Nephron progenitor cell (in vitro differentiated cells): ENCODE measurements around the gene NTM.

ENCODE experiments used
- DNase-seq: peaks from one replicate; pipeline ENCODE4 v3.0.0; 2021
- H3K27ac Mint-ChIP-seq: 2 replicates; pipeline ENCODE4 v1.8.0; 2021; ENCODE audit warnings: mild to moderate bottlenecking, moderate library complexity, mixed read lengths
- H3K27me3 Mint-ChIP-seq: 2 replicates; pipeline ENCODE4 v1.8.0; 2021; ENCODE audit warnings: mild to moderate bottlenecking, low read depth, mixed read lengths; ENCODE audit not compliant: poor library complexity
- H3K36me3 Mint-ChIP-seq: 2 replicates; pipeline ENCODE4 v1.8.0; 2021; ENCODE audit warnings: low read depth, mixed read lengths
- H3K4me1 Mint-ChIP-seq: 2 replicates; pipeline ENCODE4 v1.8.0; 2021; ENCODE audit warnings: mixed read lengths
- H3K4me3 Mint-ChIP-seq: 2 replicates; pipeline ENCODE4 v1.8.0; 2021; ENCODE audit warnings: mild to moderate bottlenecking, moderate library complexity, mixed read lengths
- H3K9me3 Mint-ChIP-seq: 2 replicates; pipeline ENCODE4 v1.8.0; 2021; ENCODE audit warnings: mild to moderate bottlenecking, moderate library complexity, mixed read lengths
- TF ChIP-seq, protein P1 (sequence below): fragments of 200-600 bp; sonication (generic); IDR thresholded peaks from 2 replicates; pipeline ENCODE4 v1.5.0; 2021; ENCODE audit warnings: antibody characterized with exemption

Gene NTM

GRCh38 chr11:131561501-131561900 lies 191.1 kb downstream of the NTM start:
- Mint-ChIP-seq H3K9me3 (no peaks in the 10 kb centered on the region), H3K4me1 (peaks cover 54% of the 10 kb centered on the region), H3K4me3 (no peak overlapping the region), H3K27ac (peak overlapping the region; percentile 7), H3K27me3 (peaks cover 11% of the 10 kb centered on the region), H3K36me3 (no peaks in the 10 kb centered on the region)
- DNase-seq, result no peak
- TF ChIP-seq, protein P1, sequence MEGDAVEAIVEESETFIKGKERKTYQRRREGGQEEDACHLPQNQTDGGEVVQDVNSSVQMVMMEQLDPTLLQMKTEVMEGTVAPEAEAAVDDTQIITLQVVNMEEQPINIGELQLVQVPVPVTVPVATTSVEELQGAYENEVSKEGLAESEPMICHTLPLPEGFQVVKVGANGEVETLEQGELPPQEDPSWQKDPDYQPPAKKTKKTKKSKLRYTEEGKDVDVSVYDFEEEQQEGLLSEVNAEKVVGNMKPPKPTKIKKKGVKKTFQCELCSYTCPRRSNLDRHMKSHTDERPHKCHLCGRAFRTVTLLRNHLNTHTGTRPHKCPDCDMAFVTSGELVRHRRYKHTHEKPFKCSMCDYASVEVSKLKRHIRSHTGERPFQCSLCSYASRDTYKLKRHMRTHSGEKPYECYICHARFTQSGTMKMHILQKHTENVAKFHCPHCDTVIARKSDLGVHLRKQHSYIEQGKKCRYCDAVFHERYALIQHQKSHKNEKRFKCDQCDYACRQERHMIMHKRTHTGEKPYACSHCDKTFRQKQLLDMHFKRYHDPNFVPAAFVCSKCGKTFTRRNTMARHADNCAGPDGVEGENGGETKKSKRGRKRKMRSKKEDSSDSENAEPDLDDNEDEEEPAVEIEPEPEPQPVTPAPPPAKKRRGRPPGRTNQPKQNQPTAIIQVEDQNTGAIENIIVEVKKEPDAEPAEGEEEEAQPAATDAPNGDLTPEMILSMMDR, result no peak

DNA sequence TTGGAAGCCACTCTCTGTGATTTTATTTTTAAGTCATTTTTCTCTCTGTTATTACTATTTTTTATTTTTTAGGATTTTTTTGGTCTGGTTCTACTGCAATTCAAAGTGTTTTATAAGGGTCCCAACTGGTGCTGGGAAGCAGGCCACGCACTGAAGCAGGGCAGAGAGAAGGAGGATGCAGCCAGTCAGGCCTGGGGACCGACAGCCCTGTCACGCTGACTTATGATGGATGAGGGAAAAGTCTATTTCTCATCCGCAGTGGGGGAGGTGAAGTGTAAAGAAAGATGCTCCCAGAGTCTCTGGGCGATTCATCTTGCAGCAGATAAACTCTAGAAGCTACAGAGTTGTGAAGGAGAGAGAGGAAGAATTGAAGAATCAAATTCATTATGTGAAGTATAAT lies 191.6 kb downstream of the NTM start:
- H3K4me1 Mint-ChIP-seq, result peaks cover 58% of the 10 kb centered on the region
- no peaks in the 10 kb centered on the region for H3K9me3 Mint-ChIP-seq
- H3K27ac Mint-ChIP-seq, result no peak overlapping the region
- H3K36me3 Mint-ChIP-seq, result no peaks in the 10 kb centered on the region
- no peak overlapping the region for H3K4me3 Mint-ChIP-seq
- TF ChIP-seq, protein P1, result no peak
- DNase-seq, result no peak
- H3K27me3 Mint-ChIP-seq, result peaks cover 13% of the 10 kb centered on the region

- H3K9me3 Mint-ChIP-seq, result no peaks in the 10 kb centered on the region
- H3K36me3 Mint-ChIP-seq, result no peaks in the 10 kb centered on the region
- H3K27ac Mint-ChIP-seq, result no peak overlapping the region
- TF ChIP-seq, protein P1, result no peak
- peaks cover 48% of the 10 kb centered on the region for H3K4me1 Mint-ChIP-seq
- H3K27me3 Mint-ChIP-seq, result peaks cover 15% of the 10 kb centered on the region
- no peak overlapping the region for H3K4me3 Mint-ChIP-seq
- no peak for DNase-seq
These were observed 197.9 kb downstream of the NTM start for GRCh38 chr11:131568318-131568717.

DNA sequence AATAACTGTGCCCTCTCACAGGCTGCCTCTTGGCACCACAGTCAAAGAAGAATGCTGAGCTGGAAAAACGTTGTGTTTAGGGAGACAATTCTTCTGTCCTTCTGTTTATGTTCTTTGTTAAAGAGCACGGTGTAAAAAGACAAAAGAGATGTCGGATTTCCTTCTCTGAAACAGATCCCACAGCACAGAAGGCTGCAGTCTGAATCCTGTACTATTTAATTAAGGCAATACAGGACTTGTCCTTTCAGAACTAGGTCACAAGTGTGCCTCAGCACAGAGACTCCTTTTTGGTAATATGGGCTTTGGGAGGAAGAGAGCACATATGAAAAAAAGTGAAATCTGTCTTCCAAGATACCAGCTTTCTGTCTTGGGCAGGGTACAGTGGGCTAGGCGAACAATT lies 201.2 kb downstream of the NTM start:
- H3K27me3 Mint-ChIP-seq, result peaks cover 10% of the 10 kb centered on the region
- no peak overlapping the region for H3K27ac Mint-ChIP-seq
- H3K4me1 Mint-ChIP-seq, result peaks cover 39% of the 10 kb centered on the region
- no peaks in the 10 kb centered on the region for H3K9me3 Mint-ChIP-seq
- TF ChIP-seq, protein P1, result no peak
- H3K4me3 Mint-ChIP-seq, result no peak overlapping the region
- no peak for DNase-seq
- H3K36me3 Mint-ChIP-seq, result no peaks in the 10 kb centered on the region

DNA sequence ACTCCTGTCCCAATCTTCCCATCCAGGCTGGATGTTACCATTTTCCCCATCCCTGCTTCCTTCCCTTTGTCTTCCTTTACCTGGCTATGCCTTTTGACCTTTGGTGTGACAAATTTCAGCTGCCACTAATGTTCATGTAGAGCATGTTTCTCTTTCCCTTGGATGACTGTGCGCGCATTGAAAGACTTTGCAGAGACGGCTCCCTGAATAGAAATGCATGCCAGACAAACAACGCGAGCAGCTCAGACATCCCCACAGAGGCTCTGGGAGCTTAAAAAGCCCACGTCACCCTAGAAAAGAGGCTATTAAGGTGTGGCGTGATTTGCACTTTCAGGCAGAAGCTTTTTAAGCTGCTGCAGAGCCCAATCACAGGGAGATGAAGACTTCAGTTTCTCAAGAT lies 202.0 kb downstream of the NTM start:
- no peak for DNase-seq
- no peak overlapping the region for H3K4me3 Mint-ChIP-seq
- peaks cover 34% of the 10 kb centered on the region for H3K4me1 Mint-ChIP-seq
- no peak overlapping the region for H3K27ac Mint-ChIP-seq
- no peaks in the 10 kb centered on the region for H3K9me3 Mint-ChIP-seq
- TF ChIP-seq, protein P1, result no peak
- no peaks in the 10 kb centered on the region for H3K36me3 Mint-ChIP-seq
- H3K27me3 Mint-ChIP-seq, result peaks cover 6% of the 10 kb centered on the region

DNA sequence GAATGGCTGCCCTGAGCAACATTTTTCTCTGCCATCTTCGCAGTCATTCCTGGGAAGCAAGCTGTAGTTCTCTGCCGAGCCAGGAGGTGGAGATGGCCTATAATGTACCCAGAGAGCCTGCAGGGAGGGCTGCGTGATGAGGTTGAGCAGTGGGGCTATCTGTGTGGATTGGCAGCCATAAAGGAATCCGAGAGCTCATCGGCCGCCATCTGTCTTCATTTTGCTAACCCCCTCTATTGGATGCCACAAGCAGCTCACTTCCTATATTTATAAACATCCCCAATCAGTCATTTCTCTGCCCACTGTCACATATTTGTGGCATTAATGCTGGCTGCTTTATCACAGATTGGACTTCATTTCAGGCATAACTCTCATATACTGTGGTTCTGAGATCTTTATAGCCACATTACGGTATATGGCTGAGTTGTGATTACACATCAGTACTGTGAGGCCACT lies 209.5 kb downstream of the NTM start:
- Mint-ChIP-seq H3K4me1 (peaks cover 77% of the 10 kb centered on the region), H3K27me3 (peaks cover 8% of the 10 kb centered on the region), H3K9me3 (no peaks in the 10 kb centered on the region), H3K36me3 (no peaks in the 10 kb centered on the region), H3K27ac (no peak overlapping the region), H3K4me3 (no peak overlapping the region)
- DNase-seq, result peak; percentile 54
- TF ChIP-seq, protein P1, result peak; percentile 66
